ENCODE results near the gene SOX10. TPM values are rescaled to one million over a fixed set of nuclear protein-coding genes. Genes with fewer than 3 reads are reported as not detected.

Gene SOX10
- total and polyA plus RNA-seq, 2 of the 13 experiments (the other 11 are each of a cell fraction or from before 2014, with no cell fraction given), result not detected

- no peak for TF ChIP-seq ZBTB20 (CRISPR knock-in tag; IDR thresholded peaks at IDR 0.05; ENCODE audit: borderline replicate concordance, low read depth)
- no peak for TF ChIP-seq IKZF5 (CRISPR knock-in tag; IDR thresholded peaks at IDR 0.05)
- TF ChIP-seq ATAD3A (CRISPR knock-in tag; IDR thresholded peaks at IDR 0.05), result no peak
- no peak for TF ChIP-seq ZNF652 (CRISPR knock-in tag; IDR thresholded peaks at IDR 0.05; ENCODE audit: borderline replicate concordance, low read depth)
- TF ChIP-seq RBM22 (optimal IDR thresholded peaks at IDR 0.05; ENCODE audit: low read length), result no peak
- no peak for TF ChIP-seq BRF2 (CRISPR knock-in tag; IDR thresholded peaks at IDR 0.05)
- no peak for TF ChIP-seq ZNF737 (CRISPR knock-in tag; IDR thresholded peaks at IDR 0.05; ENCODE audit: borderline replicate concordance)
- peak; percentile 90 for TF ChIP-seq CEBPG (CRISPR knock-in tag; IDR thresholded peaks at IDR 0.05)
- no peak for TF ChIP-seq NFE2L1 (CRISPR knock-in tag; IDR thresholded peaks at IDR 0.05; ENCODE audit: borderline replicate concordance)
- no peak for TF ChIP-seq ZNF660 (CRISPR knock-in tag; IDR thresholded peaks at IDR 0.05; ENCODE audit: borderline replicate concordance, low read depth)
- TF ChIP-seq ZNF333 (CRISPR knock-in tag; IDR thresholded peaks at IDR 0.05; ENCODE audit: borderline replicate concordance), result no peak
- no peak for TF ChIP-seq ZNF773 (CRISPR knock-in tag; IDR thresholded peaks at IDR 0.05; ENCODE audit: borderline replicate concordance)
- no peak for TF ChIP-seq ZNF446 (CRISPR knock-in tag; IDR thresholded peaks at IDR 0.05)
- no peak for TF ChIP-seq LBX2 (CRISPR knock-in tag; IDR thresholded peaks at IDR 0.05; ENCODE audit: borderline replicate concordance)
- no peak for TF ChIP-seq ZSCAN9 (CRISPR knock-in tag; IDR thresholded peaks at IDR 0.05; ENCODE audit: borderline replicate concordance)
- TF ChIP-seq ZFAT (CRISPR knock-in tag; conservative IDR thresholded peaks at IDR 0.05), result no peak
- 0 out of 2 replicates have a peak, but pooled peaks have one; percentile 21 for TF ChIP-seq JUND (CRISPR knock-in tag; IDR thresholded peaks at IDR 0.05)
- TF ChIP-seq SNAPC4 (CRISPR knock-in tag; IDR thresholded peaks at IDR 0.05), result no peak
- TF ChIP-seq ZNF33B (CRISPR knock-in tag; IDR thresholded peaks at IDR 0.05), result no peak
- TF ChIP-seq BHLHE40 (IDR thresholded peaks at IDR 0.05; ENCODE audit: low read length), result no peak
- no peak for TF ChIP-seq ESRRA (CRISPR knock-in tag; IDR thresholded peaks at IDR 0.05; ENCODE audit: low read depth)
These were observed 48.5 kb upstream of the SOX10 start (continued) for GRCh38 chr22:38032681-38033521.

All from HepG2 (cell line).